Hepatocyte (in vitro differentiated cells): ENCODE data around the gene LIX1.

ENCODE experiments used
- EZH2phosphoT487 ChIP-seq: fragments of 200-600 bp; sonication (generic); IDR thresholded peaks from one replicate; pipeline ENCODE4 v1.6.1; 2018; ENCODE audit warnings: antibody characterized with exemption, mild to moderate bottlenecking, low read depth, moderate library complexity; ENCODE audit not compliant: unreplicated experiment, severe bottlenecking
- TF ChIP-seq, protein P1 (sequence below): fragments of 200-600 bp; sonication (generic); IDR thresholded peaks from 2 replicates; pipeline ENCODE4 v1.5.1; 2016; ENCODE audit warnings: antibody characterized with exemption, mild to moderate bottlenecking; ENCODE audit not compliant: poor library complexity

DNA sequence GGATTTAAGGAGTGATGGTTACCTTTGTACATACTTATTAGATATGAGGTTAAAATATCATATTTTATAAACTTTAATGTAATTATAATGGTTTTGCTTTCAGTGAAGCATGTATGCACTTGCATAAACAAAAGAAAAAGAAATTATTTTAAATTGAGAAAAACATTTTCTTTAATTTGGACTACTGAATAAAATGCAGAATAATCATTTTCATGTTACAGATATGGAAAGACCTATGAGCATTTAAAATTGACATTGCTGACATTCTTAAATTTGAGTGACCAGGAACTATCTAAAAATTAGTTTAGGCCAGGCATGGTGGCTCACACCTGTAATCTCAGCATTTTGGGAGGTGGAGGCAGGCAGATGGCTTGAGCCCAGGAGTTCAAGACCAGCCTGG is 49.2 kb downstream of the LIX1 start:
- TF ChIP-seq, protein P1, sequence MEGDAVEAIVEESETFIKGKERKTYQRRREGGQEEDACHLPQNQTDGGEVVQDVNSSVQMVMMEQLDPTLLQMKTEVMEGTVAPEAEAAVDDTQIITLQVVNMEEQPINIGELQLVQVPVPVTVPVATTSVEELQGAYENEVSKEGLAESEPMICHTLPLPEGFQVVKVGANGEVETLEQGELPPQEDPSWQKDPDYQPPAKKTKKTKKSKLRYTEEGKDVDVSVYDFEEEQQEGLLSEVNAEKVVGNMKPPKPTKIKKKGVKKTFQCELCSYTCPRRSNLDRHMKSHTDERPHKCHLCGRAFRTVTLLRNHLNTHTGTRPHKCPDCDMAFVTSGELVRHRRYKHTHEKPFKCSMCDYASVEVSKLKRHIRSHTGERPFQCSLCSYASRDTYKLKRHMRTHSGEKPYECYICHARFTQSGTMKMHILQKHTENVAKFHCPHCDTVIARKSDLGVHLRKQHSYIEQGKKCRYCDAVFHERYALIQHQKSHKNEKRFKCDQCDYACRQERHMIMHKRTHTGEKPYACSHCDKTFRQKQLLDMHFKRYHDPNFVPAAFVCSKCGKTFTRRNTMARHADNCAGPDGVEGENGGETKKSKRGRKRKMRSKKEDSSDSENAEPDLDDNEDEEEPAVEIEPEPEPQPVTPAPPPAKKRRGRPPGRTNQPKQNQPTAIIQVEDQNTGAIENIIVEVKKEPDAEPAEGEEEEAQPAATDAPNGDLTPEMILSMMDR, result no peak
- TF ChIP-seq EZH2phosphoT487, result no peak
